Choroid plexus epithelial cell (primary cell): Measurements from ENCODE around the gene SCAPER.
"Not testable (repeated sequence)": the region's sequence is repeated elsewhere in the genome, so short reads cannot be mapped to it uniquely, and the experiment has no call there.

ENCODE experiments used
- DNase-seq: peaks from one replicate; pipeline ENCODE4 v3.0.0-alpha.2; 2010; ENCODE audit warnings: low read depth
- H3K4me3 ChIP-seq: 2 replicates; pipeline ENCODE4 v1.5.1; 2011; ENCODE audit warnings: low read depth, mild to moderate bottlenecking, control low read depth, low read length, moderate library complexity
- CTCF ChIP-seq: conservative IDR thresholded peaks from 2 replicates; pipeline ENCODE4 v1.5.1; 2011; ENCODE audit warnings: low read depth, mild to moderate bottlenecking, control low read depth, inconsistent platforms, low read length, moderate library complexity

The SCAPER gene

GRCh38 chr15:76898102-76898501, 7.0 kb downstream of the SCAPER start:
- DNase-seq = no peak
- TF ChIP-seq CTCF = no peak
- H3K4me3 ChIP-seq = no peak overlapping the region

GRCh38 chr15:76894174-76894573, 11.0 kb downstream of the SCAPER start:
- DNase-seq = no peak
- TF ChIP-seq CTCF = no peak
- no peak overlapping the region for H3K4me3 ChIP-seq

GRCh38 chr15:76892836-76893235, 12.3 kb downstream of the SCAPER start:
- H3K4me3 ChIP-seq, DNase-seq: not testable (repeated sequence)

GRCh38 chr15:76887280-76888141, 17.6 kb downstream of the SCAPER start:
- DNase-seq, H3K4me3 ChIP-seq: not testable (repeated sequence)

GRCh38 chr15:76885212-76885611, 19.9 kb downstream of the SCAPER start:
- no peak for TF ChIP-seq CTCF
- no peak overlapping the region for H3K4me3 ChIP-seq
- DNase-seq = no peak

- TF ChIP-seq CTCF = no peak
- no peak for DNase-seq
These were observed 29.2 kb downstream of the SCAPER start for GRCh38 chr15:76875911-76876310.

GRCh38 chr15:76873066-76873465, 32.1 kb downstream of the SCAPER start:
- DNase-seq, H3K4me3 ChIP-seq: not testable (repeated sequence)

More at GRCh38 chr15:76875911-76876310, 29.2 kb downstream of the SCAPER start:
- H3K4me3 ChIP-seq = no peak overlapping the region

GRCh38 chr15:76871930-76872329, 33.2 kb downstream of the SCAPER start:
- H3K4me3 ChIP-seq = no peak overlapping the region
- DNase-seq = peak; percentile 35
- no peak for TF ChIP-seq CTCF
